Small intestine (tissue), 7 donors: ENCODE measurements around the gene TSPAN5. TPM values are rescaled to one million over a fixed set of nuclear protein-coding genes. Genes with fewer than 3 reads are reported as not detected.
A peak's percentile ranks its signal among the peaks of the same experiment; 100 is the strongest.

Source experiments
- DNase-seq, 2 donors: peaks; one replicate each; pipeline versions ENCODE4 v3.0.0 to v3.0.0-alpha.2; 2013
- FAIRE-seq: peaks from 2 replicates; lab custom pipeline; 2012; peaks lifted over from hg19 to GRCh38; lab: Jason Lieb, UNC
- H3K27ac ChIP-seq, 3 donors: one replicate each; pipeline ENCODE4 v1.5.1; 2013; ENCODE audit warnings: low read length in 2 of 3, mild to moderate bottlenecking in 2 of 3, control low read depth in 1 of 3, inconsistent platforms in 1 of 3, low read depth in 1 of 3, moderate library complexity in 1 of 3
- H3K27me3 ChIP-seq, 3 donors: one replicate each; pipeline ENCODE4 v1.6.1; 2013; ENCODE audit warnings: low read length in 3 of 3, inconsistent platforms in 1 of 3; ENCODE audit not compliant: control insufficient read depth in 3 of 3, insufficient read depth in 3 of 3
- H3K36me3 ChIP-seq, 3 donors: one replicate each; pipeline ENCODE4 v1.6.1; 2013; ENCODE audit warnings: low read length in 3 of 3, inconsistent platforms in 1 of 3, low read depth in 1 of 3, mild to moderate bottlenecking in 1 of 3, moderate library complexity in 1 of 3; ENCODE audit not compliant: control insufficient read depth in 3 of 3, insufficient read depth in 2 of 3
- H3K4me1 ChIP-seq, 3 donors: one replicate each; pipeline ENCODE4 v1.6.1; 2013; ENCODE audit warnings: low read length in 2 of 3, inconsistent platforms in 1 of 3, low read depth in 1 of 3, mild to moderate bottlenecking in 1 of 3, moderate library complexity in 1 of 3; ENCODE audit not compliant: control insufficient read depth in 3 of 3, insufficient read depth in 2 of 3
- H3K4me3 ChIP-seq, 3 donors: one replicate each; pipeline ENCODE4 v1.5.1; 2013; ENCODE audit warnings: low read length in 3 of 3, control low read depth in 1 of 3, inconsistent platforms in 1 of 3, low read depth in 1 of 3, mild to moderate bottlenecking in 1 of 3, moderate library complexity in 1 of 3
- H3K9me3 ChIP-seq, 2 donors: one replicate each; pipeline ENCODE4 v1.6.1; 2013; ENCODE audit warnings: low read depth in 1 of 2, low read length in 1 of 2; ENCODE audit not compliant: control insufficient read depth in 2 of 2, insufficient read depth in 1 of 2
- WGBS, 3 donors: extraction: QIAGEN DNeasy Blood & Tissue Kit; methylation state at CpG; one replicate each; pipeline ENCODE4 v1.1.7; 2013; 5-methylcytosine and 5-hydroxymethylcytosine counted together
- polyA plus RNA-seq, 4 donors: library from polyadenylated mRNA; stranded (reverse) in 3 of 4; unstranded in 1 of 4; fragments of 200-250 nt in 3 of 4; fragments of 120-200 nt in 1 of 4; gene quantifications; one replicate each; pipeline versions ENCODE4 v1.2.1 to v1.2.3, GENCODE V29; 2013
- donor health status: healthy with polysubstance abuse.
- donor health status: control.
- donor health status: control.
- donor health status: Bipolar disorder and iron deficiency.
- donor health status: healthy.

TSPAN5 gene
- polyA plus RNA-seq, 4 donors, result 0.67 to 4.9 (median 2.2) TPM

- no peak for DNase-seq
- no peaks in the 10 kb centered on the region for H3K4me1 ChIP-seq
- no peaks in the 10 kb centered on the region for H3K9me3 ChIP-seq
- no peak overlapping the region for H3K27ac ChIP-seq
- H3K27me3 ChIP-seq, result no peaks in the 10 kb centered on the region
- no peaks in the 10 kb centered on the region for H3K36me3 ChIP-seq
- 71 to 79% (median 73%) methylated on average over 1 of the region's 1 CpG for WGBS, 3 donors
- H3K4me3 ChIP-seq, result no peak overlapping the region
- FAIRE-seq, result no peak
These were observed 56.1 kb downstream of the TSPAN5 start for GRCh38 chr4:98602270-98602669.

- no peak for FAIRE-seq
- H3K27ac ChIP-seq, result no peak overlapping the region
- no peaks in the 10 kb centered on the region for H3K4me1 ChIP-seq
- H3K27me3 ChIP-seq, result no peaks in the 10 kb centered on the region
- WGBS, 3 donors, result 59 to 72% (median 68%) methylated on average over 3 of the region's 3 CpGs
- DNase-seq, result no peak
- no peaks in the 10 kb centered on the region for H3K36me3 ChIP-seq
- no peaks in the 10 kb centered on the region for H3K9me3 ChIP-seq
- H3K4me3 ChIP-seq, result no peak overlapping the region
These were observed 56.7 kb downstream of the TSPAN5 start for GRCh38 chr4:98601708-98602107.

- Histone ChIP-seq H3K4me3 (no peak overlapping the region), H3K9me3 (no peaks in the 10 kb centered on the region), H3K36me3 (no peaks in the 10 kb centered on the region), H3K4me1 (no peaks in the 10 kb centered on the region), H3K27ac (no peak overlapping the region), H3K27me3 (no peaks in the 10 kb centered on the region)
- DNase-seq (no peak), FAIRE-seq (no peak)
- 77 to 100% (median 97%) methylated on average over 2 of the region's 2 CpGs for WGBS, 3 donors
These were observed 58.7 kb downstream of the TSPAN5 start for GRCh38 chr4:98599617-98600205.

GRCh38 chr4:98586962-98587354, 71.5 kb downstream of the TSPAN5 start:
- H3K27ac ChIP-seq, result no peak overlapping the region
- no peaks in the 10 kb centered on the region for H3K36me3 ChIP-seq
- H3K9me3 ChIP-seq, result no peaks in the 10 kb centered on the region
- DNase-seq (no peak), FAIRE-seq (no peak)
- WGBS, 3 donors, result 80 to 94% (median 88%) methylated on average over 6 of the region's 6 CpGs
- no peak overlapping the region for H3K4me3 ChIP-seq
- H3K27me3 ChIP-seq, result no peaks in the 10 kb centered on the region
- no peaks in the 10 kb centered on the region for H3K4me1 ChIP-seq

DNA sequence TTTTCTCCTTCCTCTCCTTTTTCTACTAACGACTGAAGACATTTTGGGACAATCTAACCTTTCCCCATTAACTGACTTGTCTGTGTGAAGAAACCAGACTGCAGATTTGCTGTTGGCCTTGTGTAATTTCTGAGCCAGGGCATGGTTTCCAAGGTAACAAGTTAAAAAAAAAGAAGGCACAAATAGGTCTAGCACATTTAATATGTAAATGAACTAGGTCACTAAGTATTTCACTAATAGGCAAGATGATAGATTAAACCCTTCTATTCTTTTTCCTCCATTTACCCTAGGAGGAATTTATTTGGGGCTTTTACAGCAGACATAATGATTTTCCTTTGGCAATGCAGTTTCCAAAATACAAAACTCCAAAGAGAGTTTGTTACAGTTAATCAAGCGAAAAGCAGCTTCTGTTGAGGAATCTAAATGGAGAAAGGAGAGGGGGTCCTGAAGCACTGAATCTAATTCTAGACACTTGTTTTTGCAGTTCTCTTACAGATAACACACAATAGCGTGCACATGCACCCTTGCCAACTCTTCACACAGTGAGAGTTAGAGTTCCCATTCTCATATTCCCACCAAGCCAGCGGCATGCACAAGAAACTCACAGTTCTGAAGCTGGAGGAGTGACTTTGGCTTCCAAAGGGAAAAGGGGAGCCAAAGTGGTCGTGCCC, 72.0 kb downstream of the TSPAN5 start:
- H3K27me3 ChIP-seq, result no peaks in the 10 kb centered on the region
- H3K4me1 ChIP-seq, result no peaks in the 10 kb centered on the region
- DNase-seq (no peak), FAIRE-seq (no peak)
- H3K27ac ChIP-seq, result no peak overlapping the region
- no peak overlapping the region for H3K4me3 ChIP-seq
- WGBS, 3 donors, result 65 to 81% (median 80%) methylated on average over 5 of the region's 5 CpGs
- H3K9me3 ChIP-seq, result no peaks in the 10 kb centered on the region
- H3K36me3 ChIP-seq, result no peaks in the 10 kb centered on the region

GRCh38 chr4:98585596-98585995, 72.8 kb downstream of the TSPAN5 start:
- H3K36me3 ChIP-seq, result no peaks in the 10 kb centered on the region
- DNase-seq (no peak), FAIRE-seq (no peak)
- WGBS, 3 donors, result 83 to 94% (median 90%) methylated on average over 2 of the region's 2 CpGs
- H3K27ac ChIP-seq, result no peak overlapping the region
- H3K4me1 ChIP-seq, result peaks cover 0 to 3% (median 0%) of the 10 kb centered on the region in 3 donors
- no peaks in the 10 kb centered on the region for H3K27me3 ChIP-seq
- H3K4me3 ChIP-seq, result no peak overlapping the region
- no peaks in the 10 kb centered on the region for H3K9me3 ChIP-seq

DNA sequence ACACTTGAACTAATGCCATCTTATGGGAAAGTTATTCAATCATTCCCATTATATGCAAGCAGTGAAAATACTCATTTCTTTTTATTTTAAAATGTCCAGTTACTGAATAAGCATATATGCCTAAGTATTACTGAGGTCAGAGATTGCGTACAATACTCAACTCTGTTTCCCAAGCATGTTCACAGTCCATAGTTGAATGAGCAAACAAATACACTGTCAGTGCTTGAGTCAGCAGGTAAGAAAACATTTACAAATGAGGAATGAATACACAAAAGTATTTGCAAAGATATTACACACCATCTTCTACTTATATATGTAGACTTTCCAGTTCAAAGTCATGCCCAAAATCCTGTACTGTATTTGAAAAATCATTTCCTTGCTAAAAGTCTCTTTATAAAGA, 74.1 kb downstream of the TSPAN5 start:
- H3K9me3 ChIP-seq, result no peaks in the 10 kb centered on the region
- peaks cover 0 to 3% (median 0%) of the 10 kb centered on the region in 3 donors for H3K4me1 ChIP-seq
- WGBS, 3 donors, result 92 to 98% (median 95%) methylated on average over 1 of the region's 1 CpG
- no peaks in the 10 kb centered on the region for H3K36me3 ChIP-seq
- no peak overlapping the region for H3K4me3 ChIP-seq
- H3K27ac ChIP-seq, result no peak overlapping the region
- H3K27me3 ChIP-seq, result no peaks in the 10 kb centered on the region
- DNase-seq, result peak in 1 of 2 donors; percentile 24
- no peak for FAIRE-seq

DNA sequence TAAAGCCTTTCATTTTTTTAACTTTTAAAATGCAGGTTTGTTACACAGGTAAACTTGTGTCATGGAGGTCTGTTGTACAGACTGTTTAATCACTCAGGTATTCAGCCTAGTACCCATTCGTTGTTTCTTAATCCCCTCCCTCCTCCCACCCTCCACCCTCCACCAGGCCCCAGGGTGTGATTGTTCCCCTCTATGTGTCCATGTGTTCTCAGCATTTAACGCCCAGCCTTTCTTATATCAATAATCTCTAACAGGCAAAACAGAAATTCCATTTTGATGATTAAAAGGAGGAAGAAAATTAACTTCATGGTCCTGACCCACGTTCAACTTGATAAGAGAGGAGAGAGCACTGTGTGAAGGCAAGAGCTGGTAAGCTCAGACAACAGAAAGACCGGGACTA, 75.1 kb downstream of the TSPAN5 start:
- 45 to 69% (median 54%) methylated on average over 4 of the region's 4 CpGs for WGBS, 3 donors
- peaks cover 0 to 3% (median 0%) of the 10 kb centered on the region in 3 donors for H3K4me1 ChIP-seq
- H3K4me3 ChIP-seq, result no peak overlapping the region

More for the DNA sequence above, 75.1 kb downstream of the TSPAN5 start:
- H3K27me3 ChIP-seq, result no peaks in the 10 kb centered on the region
- H3K27ac ChIP-seq, result no peak overlapping the region
- no peaks in the 10 kb centered on the region for H3K9me3 ChIP-seq
- FAIRE-seq, result no peak
- DNase-seq, result no peak
- no peaks in the 10 kb centered on the region for H3K36me3 ChIP-seq
